Activated CD4-positive, alpha-beta T cell treated with anti-CD3 and anti-CD28 coated beads, Interleukin-2, Interleukin-4, amounts not matched to agents 100 ng/mL and 50 ng/mL, durations not matched to agents 16 hours and 8 hours (primary cell): Measurements from ENCODE around the gene KRTAP4-16.
"Not testable (repeated sequence)": the region's sequence is repeated elsewhere in the genome, so short reads cannot be mapped to it uniquely, and the experiment has no call there.

ENCODE experiments used
- DNase-seq: peaks from one replicate; pipeline ENCODE4 v3.0.0-alpha.2; 2020; ENCODE audit warnings: low spot score

KRTAP4-16 gene

DNA sequence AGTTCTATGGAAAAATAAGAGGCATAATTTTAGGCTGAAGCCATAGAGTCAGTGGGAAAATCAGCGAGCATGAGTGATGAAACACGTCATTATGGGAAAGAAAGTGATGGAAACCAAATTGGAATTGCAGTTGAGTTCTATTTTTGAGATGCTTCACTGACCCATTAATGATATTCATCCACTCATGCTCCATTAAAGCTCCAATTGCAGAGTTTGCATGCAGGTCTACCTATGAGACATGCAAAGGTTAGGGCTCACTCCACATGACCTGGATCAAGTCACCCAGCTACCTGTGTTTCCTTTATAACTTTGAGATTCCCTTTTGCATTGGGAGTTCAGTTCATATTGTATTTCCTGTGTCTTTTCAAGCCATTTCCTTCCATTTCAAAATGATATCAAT, 28.3 kb downstream of the KRTAP4-16 start:
- DNase-seq = no peak

DNA sequence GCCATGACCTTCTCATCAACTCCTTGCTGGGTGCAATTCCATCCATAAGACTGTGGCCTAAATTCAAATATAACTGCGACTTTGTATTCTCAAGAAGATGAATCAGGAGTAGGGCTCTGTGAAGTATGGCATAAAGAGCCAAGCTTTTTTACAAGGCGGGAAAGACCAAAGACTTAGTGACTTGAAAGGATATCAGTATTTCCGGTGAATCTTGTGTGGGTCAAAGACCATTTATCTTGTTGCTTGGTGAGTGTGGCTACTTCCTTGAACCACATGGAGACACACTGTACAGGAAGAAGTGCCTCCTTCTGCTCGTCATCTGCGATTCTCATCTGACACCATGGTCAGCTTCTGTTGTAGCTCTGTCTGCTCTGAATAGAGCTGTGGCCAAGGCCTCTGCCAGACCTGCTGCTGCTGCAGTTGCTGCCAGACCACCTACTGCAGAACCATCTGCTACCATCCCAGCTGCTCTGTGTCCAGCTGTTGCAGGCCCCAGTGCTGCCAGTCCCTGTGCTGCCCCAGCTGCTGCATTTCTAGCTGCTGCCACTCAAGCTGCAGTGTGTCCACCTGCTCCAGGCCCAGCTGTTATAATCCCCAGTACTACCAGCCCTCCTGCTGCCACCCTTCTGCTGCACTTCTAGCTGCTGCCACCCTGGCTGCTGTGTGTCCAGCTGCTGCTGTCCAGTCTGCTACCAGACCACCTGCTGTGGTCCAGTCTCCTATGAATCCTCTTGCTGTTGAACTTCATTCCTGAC, 30.2 kb downstream of the KRTAP4-16 start:
- no peak for DNase-seq

DNA sequence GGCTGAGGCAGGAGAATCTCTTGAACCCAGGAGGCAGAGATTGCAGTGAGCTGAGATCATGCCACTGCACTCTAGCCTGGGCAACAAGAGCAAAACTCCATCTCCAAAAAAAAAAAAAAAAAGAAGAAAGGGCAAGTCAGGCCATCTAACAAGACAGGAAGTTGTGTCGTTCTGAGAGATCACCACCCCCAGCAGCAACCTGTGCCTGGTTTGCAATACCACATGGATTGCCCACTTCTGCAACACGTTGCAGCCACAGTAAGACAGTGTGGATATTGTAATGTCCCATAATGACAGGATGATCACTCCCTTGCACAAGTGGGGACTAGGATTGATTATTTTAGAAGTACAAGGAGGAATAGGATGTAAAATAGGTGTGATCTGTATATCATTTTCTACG, 33.0 kb downstream of the KRTAP4-16 start:
- no peak for DNase-seq

DNA sequence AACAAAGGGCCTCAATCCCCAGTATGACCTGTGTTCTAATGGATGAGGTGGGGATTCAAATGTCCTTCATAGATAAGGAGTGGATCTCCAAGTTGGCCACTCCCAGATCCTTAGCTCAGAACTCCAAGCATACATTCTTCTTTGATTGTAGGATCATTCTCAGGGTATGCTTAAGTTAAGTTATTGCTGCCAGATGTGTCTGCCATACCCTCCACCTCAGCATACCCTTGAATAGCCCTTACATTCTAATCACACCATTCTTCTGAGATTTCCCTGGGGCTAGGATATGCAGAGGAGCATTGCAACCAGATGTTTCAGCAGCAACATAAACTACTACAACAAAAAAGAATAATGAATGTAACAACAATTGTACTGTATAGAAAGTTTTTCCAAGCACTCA, 34.7 kb downstream of the KRTAP4-16 start:
- no peak for DNase-seq

DNA sequence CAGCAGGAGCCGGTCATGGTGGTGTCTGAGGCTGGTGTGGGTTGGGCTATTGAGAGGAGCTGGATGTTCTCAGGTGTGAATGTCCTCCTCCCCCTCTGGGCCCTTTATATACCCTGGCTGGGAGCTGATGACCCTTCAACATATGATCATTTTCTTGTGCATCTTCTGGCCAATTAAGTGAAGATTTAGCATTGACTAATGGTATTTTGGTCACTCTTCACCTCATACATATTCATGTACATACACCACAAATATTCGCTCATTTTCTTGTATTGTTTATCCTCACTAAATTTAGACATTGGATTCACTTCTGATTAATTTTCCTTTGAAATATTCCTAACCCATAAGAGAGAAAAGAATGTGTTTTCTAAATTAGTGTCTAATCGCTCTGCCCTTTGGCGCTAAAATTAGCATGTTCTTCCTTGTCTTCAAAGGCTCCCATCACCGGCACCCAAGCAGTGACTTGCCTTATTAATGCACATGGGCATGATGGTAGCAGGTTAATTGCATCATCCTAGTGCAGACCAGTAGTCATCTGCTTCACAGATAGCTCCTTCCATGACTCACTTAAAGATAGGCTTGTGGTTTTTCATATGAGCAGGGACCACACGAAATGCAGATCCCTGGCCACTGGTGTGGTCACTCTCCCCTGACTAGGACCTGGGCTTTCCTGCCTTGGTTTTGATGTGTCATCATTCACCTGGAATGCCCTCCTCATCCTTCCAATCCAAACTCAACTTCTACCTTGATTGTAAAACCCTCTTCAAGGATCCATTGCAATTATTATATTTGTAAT, 36.0 kb downstream of the KRTAP4-16 start, which contains the start of gene KRTAP2-4:
KRTAP2-4 (minus strand) TSS at position 51 of the 796 bp plus-strand sequence; CDS start at position 17, 34 bp downstream.
- no peak for DNase-seq

DNA sequence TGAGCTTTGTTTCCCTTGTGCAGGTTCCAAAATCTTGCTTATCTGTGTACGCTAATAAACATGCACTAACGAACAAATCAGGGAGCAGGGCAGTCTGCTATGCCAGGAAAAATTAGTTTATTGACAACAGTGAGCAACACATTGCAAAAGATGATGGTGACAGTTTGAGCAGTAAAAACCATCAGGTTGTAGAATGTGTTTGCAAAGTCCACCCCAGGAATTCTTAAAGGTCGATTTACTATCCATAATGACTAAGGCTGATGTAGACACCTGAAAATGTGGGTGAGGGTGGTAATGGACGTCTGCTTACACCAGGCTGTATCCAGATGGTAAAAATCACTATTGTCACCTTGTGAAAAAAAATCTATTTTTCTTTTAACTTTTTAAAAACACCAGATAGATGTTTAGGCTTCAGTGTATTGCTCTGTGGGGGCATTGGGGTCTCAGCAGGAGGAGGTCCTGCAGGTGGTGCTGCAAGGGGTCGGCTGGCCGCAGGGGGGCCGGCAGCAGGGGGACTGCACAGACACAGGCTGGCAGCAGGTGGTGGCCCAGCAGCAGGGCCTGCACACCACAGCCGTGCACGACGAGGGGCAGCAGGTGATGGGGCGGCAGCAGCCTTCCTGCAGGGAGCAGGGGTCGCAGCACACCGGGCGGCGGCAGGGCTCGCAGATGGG, 36.9 kb downstream of the KRTAP4-16 start:
- not testable (repeated sequence) for DNase-seq

DNA sequence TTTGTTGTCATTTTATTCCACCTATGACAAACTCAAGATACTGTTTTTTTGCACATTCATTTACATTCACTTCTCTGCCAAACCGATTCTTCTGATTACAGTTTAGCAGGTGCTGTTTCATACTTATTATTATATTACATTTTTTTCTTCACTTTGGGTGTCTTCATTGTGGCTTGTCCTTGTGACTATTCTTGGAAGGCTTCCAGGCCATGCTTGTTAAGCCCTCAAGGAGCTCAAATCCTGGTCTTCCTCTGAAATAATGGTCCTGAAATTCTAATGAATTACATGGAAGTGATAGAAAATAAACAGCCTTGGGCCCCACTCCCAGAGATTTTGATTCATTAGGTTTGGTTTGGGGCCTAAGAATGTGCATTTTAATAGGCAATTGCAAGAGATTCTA, 37.7 kb downstream of the KRTAP4-16 start:
- no peak for DNase-seq

DNA sequence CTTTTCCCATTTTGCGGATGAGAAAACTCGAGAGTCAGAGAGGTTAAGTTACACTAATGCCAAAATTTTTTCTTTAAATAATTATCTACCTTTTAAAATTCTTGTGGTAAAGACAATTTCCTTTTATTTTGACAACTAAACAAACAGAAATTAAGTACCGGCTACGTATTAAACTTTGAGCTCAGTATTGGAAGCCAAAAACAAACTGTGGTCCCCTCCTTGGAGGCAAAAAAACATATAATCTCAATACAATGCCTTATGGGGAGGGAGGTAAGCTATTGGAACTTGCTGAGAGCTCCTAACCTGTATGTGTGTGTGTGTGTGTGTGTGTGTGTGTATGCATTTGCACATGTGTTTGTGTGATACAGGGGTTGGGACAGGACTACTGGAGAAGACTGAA, 38.6 kb downstream of the KRTAP4-16 start:
- DNase-seq = no peak

DNA sequence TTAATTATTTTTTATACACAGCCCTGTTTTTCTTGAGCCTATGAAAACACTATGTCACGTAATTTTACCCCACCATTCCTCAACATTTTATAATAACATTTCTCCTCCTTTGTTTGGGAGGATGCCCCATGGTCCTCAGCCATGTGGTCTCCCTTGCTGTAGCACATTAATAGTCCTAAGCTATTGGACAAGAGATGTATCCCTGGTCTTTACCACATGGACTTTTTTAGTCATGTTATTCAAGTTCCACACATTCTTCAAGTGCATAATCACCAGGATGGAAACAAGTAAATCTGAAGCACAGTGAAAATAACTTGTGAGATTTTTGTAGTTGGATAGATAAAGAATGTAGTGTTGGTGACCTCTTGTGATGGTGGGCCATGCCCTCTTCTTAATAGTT, 40.0 kb downstream of the KRTAP4-16 start:
- DNase-seq = no peak

DNA sequence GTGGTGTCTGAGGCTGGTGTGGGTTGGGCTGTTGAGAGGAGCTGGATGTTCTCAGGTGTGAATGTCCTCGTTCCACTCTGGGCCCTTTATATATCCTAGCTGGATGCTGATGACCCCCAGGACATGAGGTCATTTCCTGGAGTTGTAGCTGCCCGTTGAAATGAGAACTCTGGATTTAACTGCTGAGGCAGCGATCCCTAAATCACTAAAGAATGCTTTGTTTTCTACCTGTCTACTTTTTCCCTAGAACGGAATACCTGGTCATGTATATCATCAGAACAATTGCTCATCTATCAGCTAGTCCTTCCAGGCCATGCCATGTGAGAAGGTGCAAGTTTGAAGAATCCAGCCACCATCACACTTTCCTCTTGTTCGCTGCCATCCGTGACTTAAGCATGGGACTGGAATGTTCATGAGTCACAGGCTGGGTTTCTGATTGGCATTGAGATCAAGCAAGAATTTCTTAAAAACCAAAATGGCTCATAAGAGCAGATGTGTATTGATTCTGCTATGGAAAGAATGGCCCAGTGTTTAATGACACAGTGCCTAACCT, 41.9 kb downstream of the KRTAP4-16 start, which contains the start of gene KRTAP2-3:
KRTAP2-3 (minus strand) TSS at position 63 of the 553 bp plus-strand sequence. CDS start 64 bp downstream, outside the sequence.
- DNase-seq = no peak

DNA sequence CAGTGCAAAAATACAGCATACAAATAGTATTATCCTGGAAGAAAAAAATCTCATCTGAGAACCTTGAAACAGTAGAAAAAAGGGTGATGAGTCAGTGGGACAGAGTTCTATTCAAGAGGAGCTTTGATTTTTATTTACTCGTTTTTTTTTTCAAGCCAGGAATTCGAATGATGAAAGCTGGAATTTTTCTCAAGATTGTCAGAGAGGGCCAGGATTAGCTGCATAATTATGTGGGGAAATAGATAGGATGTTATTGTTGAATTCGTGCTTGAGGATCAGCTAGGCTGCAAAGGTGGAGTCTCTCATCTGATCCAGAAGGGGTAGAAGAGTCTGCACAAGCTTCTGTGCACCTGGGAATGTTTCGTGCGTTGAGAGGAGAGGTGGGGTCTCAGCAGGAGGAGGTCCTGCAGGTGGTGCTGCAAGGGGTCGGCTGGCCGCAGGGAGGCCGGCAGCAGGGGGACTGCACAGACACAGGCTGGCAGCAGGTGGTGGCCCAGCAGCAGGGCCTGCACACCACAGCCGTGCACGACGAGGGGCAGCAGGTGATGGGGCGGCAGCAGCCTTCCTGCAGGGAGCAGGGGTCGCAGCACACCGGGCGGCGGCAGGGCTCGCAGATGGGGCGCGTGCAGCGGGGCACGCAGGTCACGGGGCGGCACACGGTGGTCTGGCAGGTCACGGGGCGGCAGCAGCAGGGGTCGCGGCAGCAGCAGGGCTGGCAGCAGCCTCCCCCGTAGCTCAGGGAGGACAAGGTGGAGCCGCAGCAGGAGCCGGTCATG, 42.5 kb downstream of the KRTAP4-16 start:
- DNase-seq = not testable (repeated sequence)

DNA sequence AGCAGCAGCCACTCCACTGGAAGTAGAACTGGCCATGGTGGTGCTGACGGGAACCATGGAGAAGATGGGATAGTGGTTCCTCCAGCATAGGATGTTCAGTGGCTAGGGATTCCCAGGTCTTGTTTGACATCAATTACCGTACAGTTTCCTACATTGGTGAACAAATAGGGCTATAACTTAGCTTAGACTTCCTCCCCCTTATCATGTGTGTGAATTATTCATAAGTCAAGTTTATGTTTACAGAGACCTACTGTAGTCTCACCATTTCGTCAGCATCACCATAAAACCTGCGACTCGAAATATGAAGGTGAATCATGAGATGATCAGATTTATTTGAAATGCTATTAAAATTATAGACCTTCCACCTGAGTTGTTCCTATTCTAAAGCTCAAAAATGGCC, 43.3 kb downstream of the KRTAP4-16 start:
- no peak for DNase-seq

DNA sequence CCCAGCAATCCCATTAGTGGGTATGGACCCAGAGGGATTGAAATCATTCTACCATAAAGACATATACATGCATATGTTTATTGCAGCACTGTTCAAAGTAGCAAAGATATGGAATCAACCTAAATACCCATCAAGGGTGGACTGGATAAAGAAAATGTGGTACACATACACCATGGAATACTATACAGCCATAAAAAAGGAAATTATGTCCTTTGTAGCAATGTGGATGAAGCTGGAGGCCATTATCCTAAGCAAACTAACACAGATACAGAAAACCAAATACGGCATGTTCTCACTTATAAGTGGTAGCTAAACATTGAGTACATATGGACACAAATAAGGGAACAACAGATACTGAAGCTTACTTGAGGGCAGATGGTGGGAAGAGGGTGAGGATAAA, 44.5 kb downstream of the KRTAP4-16 start:
- DNase-seq = no peak

DNA sequence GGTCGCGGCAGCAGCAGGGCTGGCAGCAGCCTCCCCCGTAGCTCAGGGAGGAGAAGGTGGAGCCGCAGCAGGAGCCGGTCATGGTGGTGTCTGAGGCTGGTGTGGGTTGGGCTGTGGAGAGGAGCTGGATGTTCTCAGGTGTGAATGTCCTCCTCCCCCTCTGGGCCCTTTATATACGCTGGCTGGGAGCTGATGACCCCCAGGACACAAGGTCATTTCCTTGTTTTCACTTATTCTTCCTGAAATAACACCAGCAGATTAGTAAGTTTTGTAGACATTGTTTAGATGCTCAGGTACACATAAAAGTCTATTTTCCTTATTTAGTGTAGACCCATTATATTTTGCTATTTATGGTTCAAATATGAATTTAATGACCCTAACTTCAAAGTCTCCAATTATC, 46.9 kb downstream of the KRTAP4-16 start, which contains the start of gene KRTAP2-2:
KRTAP2-2 (minus strand) TSS at position 101 of the 400 bp plus-strand sequence; CDS start at position 82, 19 bp downstream.
- not testable (repeated sequence) for DNase-seq

DNA sequence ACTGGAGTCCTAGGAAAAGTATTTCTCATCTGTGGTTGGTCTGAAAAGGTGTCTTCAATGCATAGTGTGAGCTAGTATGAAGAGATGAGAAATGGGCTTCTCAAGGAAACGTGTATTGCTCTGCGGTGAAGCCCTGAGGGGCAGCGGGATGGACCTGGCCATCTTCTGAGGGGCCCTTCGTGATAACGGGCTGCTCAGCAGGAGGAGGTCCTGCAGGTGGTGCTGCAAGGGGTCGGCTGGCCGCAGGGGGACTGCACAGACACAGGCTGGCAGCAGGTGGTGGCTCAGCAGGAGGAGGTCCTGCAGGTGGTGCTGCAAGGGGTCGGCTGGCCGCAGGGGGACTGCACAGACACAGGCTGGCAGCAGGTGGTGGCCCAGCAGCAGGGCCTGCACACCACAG, 47.5 kb downstream of the KRTAP4-16 start:
- not testable (repeated sequence) for DNase-seq

DNA sequence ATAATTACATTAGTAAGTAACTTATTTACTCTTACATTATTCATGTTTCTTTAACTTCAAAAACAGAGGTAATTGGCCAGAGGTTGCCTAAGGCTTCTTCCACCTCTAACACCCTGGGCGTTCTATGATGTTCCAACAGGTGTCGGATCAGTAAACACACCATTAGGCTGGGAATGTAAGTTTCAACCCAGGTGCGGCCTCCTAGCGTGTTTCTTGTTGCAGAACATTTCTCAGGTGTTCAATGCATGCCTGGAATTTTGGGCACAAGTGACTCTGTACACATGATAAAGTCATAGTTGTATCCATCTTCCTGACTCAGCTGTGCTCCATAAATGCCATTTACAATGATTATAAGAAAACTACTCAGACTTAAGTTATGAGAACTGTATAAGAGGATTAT, 48.0 kb downstream of the KRTAP4-16 start:
- DNase-seq = no peak

DNA sequence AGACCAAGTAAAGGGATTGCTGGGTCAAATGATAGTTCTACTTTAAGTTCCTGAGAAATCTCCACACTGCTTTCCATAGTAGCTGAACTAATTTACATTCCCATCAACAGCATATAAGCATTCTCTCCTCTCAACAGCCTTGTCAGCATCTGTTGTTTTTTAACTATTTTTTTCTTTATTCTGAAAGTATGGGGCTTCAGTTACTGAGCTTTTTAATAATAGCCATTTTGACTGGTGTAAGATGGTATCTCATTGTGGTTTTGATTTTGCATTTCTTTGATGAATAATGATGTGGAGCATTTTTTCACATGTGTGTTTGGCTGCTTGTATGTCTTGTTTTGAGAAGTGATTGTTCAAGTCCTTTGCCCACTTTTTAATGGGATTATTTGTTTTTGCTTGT, 49.4 kb downstream of the KRTAP4-16 start:
- DNase-seq = no peak
